DMS153 treated with DMSO at 0.1 percent for 48 hours (cell line): ENCODE measurements around the gene OR6X1.

Experiments used
- DNase-seq: peaks from one replicate; lab custom pipeline; 2025; ENCODE audit not compliant: unreplicated experiment; lab: John Stamatoyannopoulos, UW

Gene OR6X1

GRCh38 chr11:123754101-123754568, at the start of gene OR6X1:
Gene OR6X1, minus strand, starts transcription at chr11:123754518. Its CDS starts 0 bp downstream, at chr11:123754518.
- DNase-seq = no peak

GRCh38 chr11:123801765-123802164, 47.4 kb upstream of the OR6X1 start:
- DNase-seq = no peak

- DNase-seq = no peak
These were observed 45.7 kb upstream of the OR6X1 start for GRCh38 chr11:123800036-123800435.

GRCh38 chr11:123799438-123799837, 45.1 kb upstream of the OR6X1 start:
- no peak for DNase-seq

GRCh38 chr11:123798513-123799252, 44.4 kb upstream of the OR6X1 start:
- DNase-seq = no peak

GRCh38 chr11:123798079-123798478, 43.8 kb upstream of the OR6X1 start:
- no peak for DNase-seq

GRCh38 chr11:123797541-123797940, 43.2 kb upstream of the OR6X1 start:
- no peak for DNase-seq

GRCh38 chr11:123797114-123797513, 42.8 kb upstream of the OR6X1 start:
- peak; percentile 45 for DNase-seq

GRCh38 chr11:123796226-123796625, 41.9 kb upstream of the OR6X1 start:
- DNase-seq = no peak

- DNase-seq = no peak
These were observed 29.2 kb upstream of the OR6X1 start for GRCh38 chr11:123783536-123783935.

- no peak for DNase-seq
These were observed 24.2 kb upstream of the OR6X1 start for GRCh38 chr11:123778511-123778910.

- no peak for DNase-seq
These were observed 21.6 kb upstream of the OR6X1 start for GRCh38 chr11:123775715-123776549.

- no peak for DNase-seq
These were observed 21.0 kb upstream of the OR6X1 start for GRCh38 chr11:123775289-123775688.

GRCh38 chr11:123773959-123774358, 19.6 kb upstream of the OR6X1 start:
- DNase-seq = no peak

- DNase-seq = no peak
These were observed 18.7 kb upstream of the OR6X1 start for GRCh38 chr11:123773026-123773425.

- no peak for DNase-seq
These were observed 17.3 kb upstream of the OR6X1 start for GRCh38 chr11:123771664-123772063.

GRCh38 chr11:123770712-123771111, 16.4 kb upstream of the OR6X1 start:
- no peak for DNase-seq

GRCh38 chr11:123765601-123766000, 11.3 kb upstream of the OR6X1 start:
- no peak for DNase-seq

GRCh38 chr11:123762422-123762821, 8.1 kb upstream of the OR6X1 start:
- DNase-seq = no peak

- no peak for DNase-seq
These were observed 6.6 kb upstream of the OR6X1 start for GRCh38 chr11:123760894-123761293.

GRCh38 chr11:123757976-123758375, 3.7 kb upstream of the OR6X1 start:
- no peak for DNase-seq

- DNase-seq = no peak
These were observed 1.5 kb upstream of the OR6X1 start for GRCh38 chr11:123755813-123756212.
